Subcutaneous abdominal adipose tissue (tissue), 5 donors: Measurements from ENCODE around the gene JOSD1.

Source experiments
- H3K27ac ChIP-seq: one replicate; pipeline ENCODE4 v1.7.0; 2013; ENCODE audit warnings: low read depth, mild to moderate bottlenecking, inconsistent platforms, low read length, moderate library complexity
- H3K27me3 ChIP-seq, 5 donors: one replicate each; pipeline ENCODE4 v1.7.0; 2013; ENCODE audit warnings: low read length in 5 of 5, inconsistent platforms in 1 of 5; ENCODE audit not compliant: control insufficient read depth in 5 of 5, insufficient read depth in 4 of 5
- H3K36me3 ChIP-seq, 5 donors: one replicate each; pipeline ENCODE4 v1.7.0; 2013; ENCODE audit warnings: low read length in 5 of 5; ENCODE audit not compliant: control insufficient read depth in 5 of 5, insufficient read depth in 5 of 5
- H3K4me1 ChIP-seq, 5 donors: one replicate each; pipeline ENCODE4 v1.7.0; 2013; ENCODE audit warnings: low read length in 5 of 5, mild to moderate bottlenecking in 3 of 5, moderate library complexity in 1 of 5; ENCODE audit not compliant: control insufficient read depth in 5 of 5, insufficient read depth in 5 of 5
- H3K4me3 ChIP-seq, 5 donors: one replicate each; pipeline ENCODE4 v1.7.0; 2013; ENCODE audit warnings: low read length in 5 of 5, low read depth in 1 of 5
- H3K9ac ChIP-seq, 5 donors: one replicate each; pipeline ENCODE4 v1.7.0; 2013; ENCODE audit warnings: low read length in 5 of 5, mild to moderate bottlenecking in 4 of 5, moderate library complexity in 3 of 5
- H3K9me3 ChIP-seq, 5 donors: one replicate each; pipeline ENCODE4 v1.7.0; 2013; ENCODE audit warnings: low read length in 5 of 5; ENCODE audit not compliant: control insufficient read depth in 5 of 5
- donor health status: healthy.
- donor health status: healthy.
- donor health status: healthy.
- donor health status: healthy.
- donor health status: healthy.

Gene JOSD1

GRCh38 chr22:38740116-38740723, 39.5 kb upstream of the JOSD1 start:
- Histone ChIP-seq H3K4me1 (peaks cover 0 to 16% (median 8%) of the 10 kb centered on the region in 5 donors), H3K36me3 (peaks cover 0 to 99% (median 99%) of the 10 kb centered on the region in 5 donors), H3K4me3 (no peak overlapping the region), H3K9me3 (no peaks in the 10 kb centered on the region), H3K27ac (no peak overlapping the region), H3K27me3 (no peaks in the 10 kb centered on the region), H3K9ac (no peak overlapping the region)

- Histone ChIP-seq H3K4me1 (peaks cover 0 to 18% (median 13%) of the 10 kb centered on the region in 5 donors), H3K27ac (no peak overlapping the region), H3K9me3 (no peaks in the 10 kb centered on the region), H3K9ac (no peak overlapping the region), H3K4me3 (no peak overlapping the region), H3K36me3 (peaks cover 0 to 99% (median 98%) of the 10 kb centered on the region in 5 donors), H3K27me3 (no peaks in the 10 kb centered on the region)
These were observed 38.7 kb upstream of the JOSD1 start for GRCh38 chr22:38739300-38740055.

GRCh38 chr22:38738475-38739070, 37.8 kb upstream of the JOSD1 start:
- Histone ChIP-seq H3K9me3 (no peaks in the 10 kb centered on the region), H3K9ac (no peak overlapping the region), H3K27me3 (no peaks in the 10 kb centered on the region), H3K27ac (no peak overlapping the region), H3K4me3 (no peak overlapping the region), H3K36me3 (peaks cover 0 to 100% (median 93%) of the 10 kb centered on the region in 5 donors), H3K4me1 (peaks cover 5 to 27% (median 22%) of the 10 kb centered on the region in 5 donors)

GRCh38 chr22:38737302-38738060, 36.7 kb upstream of the JOSD1 start:
- Histone ChIP-seq H3K36me3 (peaks cover 0 to 94% (median 88%) of the 10 kb centered on the region in 5 donors), H3K4me3 (no peak overlapping the region), H3K27me3 (no peaks in the 10 kb centered on the region), H3K9ac (no peak overlapping the region), H3K4me1 (peaks cover 7 to 28% (median 21%) of the 10 kb centered on the region in 5 donors), H3K27ac (no peak overlapping the region), H3K9me3 (no peaks in the 10 kb centered on the region)

- no peak overlapping the region for H3K9ac ChIP-seq
- H3K4me1 ChIP-seq: peaks cover 7 to 27% (median 21%) of the 10 kb centered on the region in 5 donors
- no peaks in the 10 kb centered on the region for H3K9me3 ChIP-seq
- peaks cover 0 to 94% (median 88%) of the 10 kb centered on the region in 5 donors for H3K36me3 ChIP-seq
- no peak overlapping the region for H3K4me3 ChIP-seq
- no peaks in the 10 kb centered on the region for H3K27me3 ChIP-seq
- peak overlapping the region; percentile 30 for H3K27ac ChIP-seq
These were observed 35.5 kb upstream of the JOSD1 start for GRCh38 chr22:38736257-38736570.

- Histone ChIP-seq H3K36me3 (peaks cover 0 to 94% (median 88%) of the 10 kb centered on the region in 5 donors), H3K27ac (peak overlapping the region; percentile 30), H3K9ac (no peak overlapping the region), H3K27me3 (no peaks in the 10 kb centered on the region), H3K9me3 (no peaks in the 10 kb centered on the region), H3K4me1 (peaks cover 7 to 27% (median 21%) of the 10 kb centered on the region in 5 donors), H3K4me3 (no peak overlapping the region)
These were observed 34.9 kb upstream of the JOSD1 start for GRCh38 chr22:38735465-38736256.

GRCh38 chr22:38735126-38735464, 34.4 kb upstream of the JOSD1 start:
- Histone ChIP-seq H3K36me3 (peaks cover 0 to 94% (median 88%) of the 10 kb centered on the region in 5 donors), H3K27me3 (no peaks in the 10 kb centered on the region), H3K4me3 (no peak overlapping the region), H3K27ac (peak overlapping the region; percentile 69), H3K4me1 (peaks cover 7 to 27% (median 21%) of the 10 kb centered on the region in 5 donors), H3K9ac (no peak overlapping the region), H3K9me3 (no peaks in the 10 kb centered on the region)

GRCh38 chr22:38734421-38735100, 33.8 kb upstream of the JOSD1 start:
- Histone ChIP-seq H3K9me3 (no peaks in the 10 kb centered on the region), H3K27ac (peak overlapping the region; percentile 69), H3K36me3 (peaks cover 0 to 94% (median 88%) of the 10 kb centered on the region in 5 donors), H3K9ac (no peak overlapping the region), H3K4me3 (no peak overlapping the region), H3K4me1 (peaks cover 7 to 27% (median 21%) of the 10 kb centered on the region in 5 donors), H3K27me3 (no peaks in the 10 kb centered on the region)
